PFSK-1 (cell line): ENCODE data around the gene WDR37.

ENCODE experiments used
- FOXP2 ChIP-seq: optimal IDR thresholded peaks from 2 replicates; pipeline ENCODE3; 2011; ENCODE audit warnings: borderline replicate concordance, control low read depth, inconsistent platforms; ENCODE audit not compliant: insufficient read depth; ENCODE audit errors: extremely low read length, extremely low read depth
- POLR2AphosphoS5 ChIP-seq: IDR thresholded peaks from 2 replicates; pipeline ENCODE4 v1.6.1; 2012; ENCODE audit warnings: low read depth, mild to moderate bottlenecking, control low read depth, low read length, moderate library complexity
- REST ChIP-seq, 2 experiments: IDR thresholded peaks; 2 replicates each; pipeline versions ENCODE4 v1.6.1 to v1.8.0; 2011 to 2012; ENCODE audit warnings: low read depth in 2 of 2, low read length in 2 of 2, control low read depth in 1 of 2, inconsistent platforms in 1 of 2, mild to moderate bottlenecking in 1 of 2, moderate library complexity in 1 of 2; ENCODE audit not compliant: insufficient read depth in 1 of 2
- SIN3A ChIP-seq: IDR thresholded peaks from 2 replicates; pipeline ENCODE4 v1.6.1; 2012; ENCODE audit warnings: mild to moderate bottlenecking, low read length, moderate library complexity, borderline replicate concordance; ENCODE audit not compliant: insufficient read depth
- TAF1 ChIP-seq: IDR thresholded peaks from 2 replicates; pipeline ENCODE4 v1.6.1; 2012; ENCODE audit warnings: low read length, control low read depth, borderline replicate concordance; ENCODE audit not compliant: insufficient read depth

The WDR37 gene

GRCh38 chr10:1155791-1156615, 99.8 kb downstream of the WDR37 start:
- TF ChIP-seq TAF1 (no peak), SIN3A (no peak), POLR2AphosphoS5 (no peak), FOXP2 (no peak), REST (IDR thresholded peaks at IDR 0.05; ENCODE audit: insufficient read depth in 1 of 2, low read depth in 2 of 2, low read length in 2 of 2) (no peak)

GRCh38 chr10:1156616-1156886, 100.4 kb downstream of the WDR37 start:
- TF ChIP-seq TAF1 (no peak), REST (IDR thresholded peaks at IDR 0.05; ENCODE audit: insufficient read depth in 1 of 2, low read depth in 2 of 2, low read length in 2 of 2) (no peak), SIN3A (no peak), FOXP2 (no peak), POLR2AphosphoS5 (no peak)

DNA sequence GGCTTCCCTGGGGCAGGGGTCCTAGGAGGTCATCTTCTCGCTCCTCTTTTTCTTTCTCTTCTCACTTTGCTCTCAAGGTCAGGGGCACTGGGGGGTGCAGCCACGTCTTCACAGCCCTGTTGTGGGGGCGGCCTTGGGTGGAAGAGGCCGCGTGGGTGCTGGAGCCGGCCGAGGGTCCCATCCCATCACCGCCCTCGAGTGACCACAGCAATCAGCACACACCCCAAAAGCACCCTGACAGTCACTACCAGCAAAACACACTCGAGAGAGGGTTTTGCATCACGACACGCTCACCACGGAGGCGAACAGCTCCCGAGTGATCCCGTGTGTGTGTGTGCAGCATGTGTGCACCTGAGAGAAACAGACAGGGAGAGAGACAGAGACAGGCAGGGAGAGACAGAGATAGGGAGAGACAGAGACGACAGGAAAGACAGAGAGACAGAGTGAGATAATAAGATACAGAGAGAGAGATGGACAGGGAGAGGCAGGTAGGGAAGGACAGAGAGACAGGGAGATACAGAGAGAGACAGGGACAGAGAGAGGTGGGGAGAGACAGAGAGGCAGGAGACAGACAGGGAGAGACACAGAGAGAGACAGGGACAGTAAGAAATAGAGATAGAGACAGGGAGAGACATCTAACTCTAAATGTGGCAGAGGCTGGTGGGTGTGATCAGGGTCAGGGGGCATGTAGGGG, 100.9 kb downstream of the WDR37 start:
- TF ChIP-seq SIN3A (no peak), REST (IDR thresholded peaks at IDR 0.05; ENCODE audit: insufficient read depth in 1 of 2, low read depth in 2 of 2, low read length in 2 of 2) (no peak), FOXP2 (no peak), POLR2AphosphoS5 (no peak), TAF1 (no peak)

- TF ChIP-seq FOXP2 (no peak), SIN3A (no peak), POLR2AphosphoS5 (no peak), TAF1 (no peak), REST (IDR thresholded peaks at IDR 0.05; ENCODE audit: insufficient read depth in 1 of 2, low read depth in 2 of 2, low read length in 2 of 2) (no peak)
Measured at GRCh38 chr10:1157615-1157933, 101.4 kb downstream of the WDR37 start.

- TF ChIP-seq POLR2AphosphoS5 (no peak), SIN3A (no peak), TAF1 (no peak), FOXP2 (no peak), REST (IDR thresholded peaks at IDR 0.05; ENCODE audit: insufficient read depth in 1 of 2, low read depth in 2 of 2, low read length in 2 of 2) (no peak)
Measured at GRCh38 chr10:1158066-1158465, 101.9 kb downstream of the WDR37 start.
